GM12878 (cell line): Measurements from ENCODE around the gene TSPAN2. TPM values are rescaled to one million over a fixed set of nuclear protein-coding genes. Genes with fewer than 3 reads are reported as not detected.

ENCODE experiments used
- ATAC-seq: fragments of 200-7000 bp; cut with Tn5 transposase; 3 replicates; pipeline ENCODE4 v1.9.1; 2020; ENCODE audit warnings: mild to moderate bottlenecking, moderate library complexity
- BruUV-seq: library from RNA; stranded (reverse); fragments of 400-500 nt; replicated peaks from 2 replicates; lab custom pipeline; 2021; lab: Mats Ljungman, UMichigan
- CTCF ChIA-PET: fragments of 300-600 bp; sonication (Branson Sonifier 250); formaldehyde crosslinking; extraction: SDS; loops from one replicate; lab custom pipeline; 2021; ENCODE audit warnings: inconsistent platforms; lab: Yijun Ruan, JAX
- POLR2A ChIA-PET: fragments of 350-600 bp; formaldehyde crosslinking; extraction: SDS; loops from one replicate; lab custom pipeline; 2021; ENCODE audit warnings: inconsistent platforms; lab: Charles Lee
- RAD21 ChIA-PET: fragments of 300-600 bp; sonication (Branson Sonifier 250); formaldehyde crosslinking; loops from one replicate; lab custom pipeline; 2023; ENCODE audit warnings: antibody characterized with exemption; ENCODE audit not compliant: unreplicated experiment; lab: Charles Lee
- SMC1A ChIA-PET: fragments of 300-600 bp; sonication (Branson Sonifier 250); formaldehyde crosslinking; loops from one replicate; lab custom pipeline; 2023; ENCODE audit not compliant: unreplicated experiment, uncharacterized antibody; lab: Charles Lee
- DNase-seq: peaks from one replicate; pipeline ENCODE4 v3.0.0-alpha.2; 2011; ENCODE audit warnings: low read depth, low spot score
- FAIRE-seq: peaks from 3 replicates; lab custom pipeline; 2011; peaks lifted over from hg19 to GRCh38; lab: Jason Lieb, UNC
- H2AFZ ChIP-seq: 2 replicates; pipeline ENCODE4 v1.6.0; 2011; ENCODE audit warnings: low read depth, low read length, control low read depth; ENCODE audit not compliant: control insufficient read depth
- H3K27ac ChIP-seq: 2 replicates; pipeline ENCODE4 v1.5.1; 2011; ENCODE audit warnings: control low read depth; ENCODE audit not compliant: control insufficient read depth, insufficient read depth
- H3K27me3 ChIP-seq, 2 experiments: replicated peaks in 1 of 2; 2 replicates each; pipeline versions ENCODE4 v1.6.0 to v1.6.1; 2011; ENCODE audit warnings: low read length in 1 of 2; ENCODE audit not compliant: control insufficient read depth in 2 of 2, insufficient read depth in 2 of 2
- H3K36me3 ChIP-seq, 2 experiments: 2 replicates each; pipeline ENCODE4 v1.5.1; 2011; ENCODE audit warnings: low read length in 1 of 2; ENCODE audit not compliant: control insufficient read depth in 2 of 2, insufficient read depth in 2 of 2
- H3K4me1 ChIP-seq: 2 replicates; pipeline ENCODE4 v1.6.1; 2011; ENCODE audit warnings: mild to moderate bottlenecking, low read length, moderate library complexity, mixed read lengths; ENCODE audit not compliant: control insufficient read depth, insufficient read depth
- H3K4me2 ChIP-seq: 2 replicates; pipeline ENCODE4 v1.6.0; 2011; ENCODE audit warnings: control low read depth; ENCODE audit not compliant: control insufficient read depth, insufficient read depth
- H3K4me3 ChIP-seq: fragments of 200-600 bp; sonication (generic); 2 replicates; pipeline ENCODE4 v1.5.1; 2016
- H3K79me2 ChIP-seq: 2 replicates; pipeline ENCODE4 v1.6.0; 2011; ENCODE audit warnings: low read length; ENCODE audit not compliant: control insufficient read depth, insufficient read depth
- H3K9ac ChIP-seq: 2 replicates; pipeline ENCODE4 v1.8.0; 2011; ENCODE audit warnings: low read length, control low read depth, mixed read lengths; ENCODE audit not compliant: control insufficient read depth, insufficient read depth
- H3K9me3 ChIP-seq: replicated peaks from 3 replicates; pipeline ENCODE4 v1.5.1; 2011; ENCODE audit warnings: mild to moderate bottlenecking, low read length; ENCODE audit not compliant: control insufficient read depth, insufficient read depth
- H4K20me1 ChIP-seq: 2 replicates; pipeline ENCODE4 v1.6.0; 2011; ENCODE audit not compliant: control insufficient read depth, insufficient read depth
- BCLAF1 ChIP-seq: fragments of 450-650 bp; IDR thresholded peaks from 2 replicates; pipeline ENCODE4 v1.6.1; 2017; ENCODE audit warnings: antibody characterized with exemption, mild to moderate bottlenecking, moderate library complexity
- BRCA1 ChIP-seq: IDR thresholded peaks from 2 replicates; pipeline ENCODE4 v1.6.1; 2011; ENCODE audit warnings: low read depth, low read length, improper control_type of control experiment
- HDGF ChIP-seq: fragments of 450-650 bp; IDR thresholded peaks from 2 replicates; pipeline ENCODE4 v1.6.1; 2016; ENCODE audit warnings: antibody characterized with exemption
- JUND ChIP-seq: IDR thresholded peaks from 2 replicates; pipeline ENCODE4 v1.6.1; 2012; ENCODE audit warnings: low read depth, mild to moderate bottlenecking, low read length, improper control_type of control experiment, moderate library complexity
- KDM1A ChIP-seq: fragments of 200-600 bp; sonication (generic); IDR thresholded peaks from 2 replicates; pipeline ENCODE4 v1.6.1; 2016; ENCODE audit warnings: borderline replicate concordance
- NFYB ChIP-seq: IDR thresholded peaks from 2 replicates; pipeline ENCODE4 v1.6.1; 2011; ENCODE audit warnings: low read depth, mild to moderate bottlenecking, low read length, improper control_type of control experiment, moderate library complexity; ENCODE audit not compliant: insufficient read depth
- SKIL ChIP-seq: fragments of 450-650 bp; IDR thresholded peaks from 2 replicates; pipeline ENCODE4 v1.6.1; 2017; ENCODE audit warnings: mild to moderate bottlenecking, low read depth, inconsistent platforms; ENCODE audit not compliant: poor library complexity, severe bottlenecking
- SREBF2 ChIP-seq: IDR thresholded peaks from 2 replicates; pipeline ENCODE4 v1.6.1; 2012; ENCODE audit warnings: mild to moderate bottlenecking, low read length
- STAT3 ChIP-seq: IDR thresholded peaks from 2 replicates; pipeline ENCODE4 v1.6.1; 2011; ENCODE audit warnings: low read depth, low read length, improper control_type of control experiment
- SUPT20H ChIP-seq: IDR thresholded peaks from 2 replicates; pipeline ENCODE4 v1.6.1; 2011; ENCODE audit warnings: low read depth, mild to moderate bottlenecking, low read length, moderate library complexity, borderline replicate concordance; ENCODE audit not compliant: control insufficient read depth
- TARDBP ChIP-seq: IDR thresholded peaks from 2 replicates; pipeline ENCODE4 v1.6.1; 2016; ENCODE audit warnings: borderline replicate concordance
- ZBED1 ChIP-seq: IDR thresholded peaks from 2 replicates; pipeline ENCODE4 v1.6.1; 2016; ENCODE audit warnings: borderline replicate concordance
- WGBS: methylation state at CpG from one replicate; pipeline ENCODE4 v1.1.6; 2016; ENCODE audit warnings: low lambda C conversion rate; ENCODE audit not compliant: insufficient replicate concordance, insufficient coverage; ENCODE audit errors: missing lambda C conversion rate; 5-methylcytosine and 5-hydroxymethylcytosine counted together
- in situ Hi-C: fragments of 300-500 bp; cut with MboI; formaldehyde crosslinking; loops from 9 replicates; pipeline ENCODE4 v1.14.3; 2018; ENCODE audit warnings: mixed read lengths
- intact Hi-C: fragments of 100-400 bp; cut with micrococcal nuclease; formaldehyde crosslinking; loops from one replicate; pipeline ENCODE4 v1.14.2; 2022; ENCODE audit not compliant: unreplicated experiment
- polyA plus RNA-seq, 11 experiments: library from polyadenylated mRNA; depleted of rRNA in 4 of 11; unstranded in 6 of 11; stranded (reverse) in 5 of 11; fragments of >200 nt; fragmentation: Nextera tagmentation in 4 of 11; fragmentation: Illumina TruSeq in 1 of 11; extraction: Ambion mirVana in 4 of 11; extraction: Trizol in 1 of 11; gene quantifications; 1 replicate in 1 of 11; 2 replicates in 10 of 11; pipeline versions ENCODE4 v1.2.1 to v1.2.3, GENCODE V29; 2011 to 2016; ENCODE audit warnings: inconsistent platforms in 2 of 11, missing spikeins in 2 of 11, low read depth in 1 of 11
- total RNA-seq, 4 experiments: library from RNA; depleted of rRNA in 3 of 4; stranded (reverse); fragments of >200 nt in 3 of 4; fragmentation: Illumina TruSeq in 1 of 4; extraction: Trizol in 1 of 4; gene quantifications; 2 replicates each; pipeline versions ENCODE4 v1.2.1 to v1.2.3, GENCODE V29; 2013 to 2021
- TF ChIP-seq, protein P1 (sequence below): fragments of 450-650 bp; IDR thresholded peaks from 2 replicates; pipeline ENCODE4 v1.6.1; 2017; ENCODE audit warnings: mild to moderate bottlenecking, moderate library complexity
- TF ChIP-seq, protein P2 (sequence below): IDR thresholded peaks from 2 replicates; pipeline ENCODE4 v1.6.1; 2012; ENCODE audit warnings: low read length, inconsistent platforms

Gene TSPAN2
- total and polyA plus RNA-seq, 10 of the 15 experiments (the other 5 are each of a cell fraction or from before 2014, with no cell fraction given) = under 0.01 to 0.73 TPM; not detected in 8

GRCh38 chr1:115137191-115137590, 47.9 kb upstream of the TSPAN2 start:
- Histone ChIP-seq H3K9ac (no peak overlapping the region), H3K4me3 (no peak overlapping the region), H3K27me3 (no peaks in the 10 kb centered on the region; a peak in 1 of 4 replicates), H3K27ac (no peak overlapping the region), H2AFZ (no peak overlapping the region), H3K4me2 (no peak overlapping the region), H4K20me1 (no peaks in the 10 kb centered on the region), H3K4me1 (no peaks in the 10 kb centered on the region), H3K36me3 (no peaks in the 10 kb centered on the region), H3K79me2 (no peaks in the 10 kb centered on the region), H3K9me3 (no peaks in the 10 kb centered on the region)
- ChIA-PET SMC1A (interaction anchor here (1.2 to 1.8 kb wide), 5 partner anchors 29 to 458 kb away, joined by 3 to 7 read pairs (median 4); no protein-coding TSS in a partner anchor), RAD21 (interaction anchor here (0.9 to 7.6 kb wide), 3 partner anchors 332 to 634 kb away, joined by 3 to 45 read pairs (median 3); no protein-coding TSS in a partner anchor), CTCF (interaction anchor here (0.6 to 8.5 kb wide), 13 partner anchors 9 to 570 kb away, joined by 3 to 105 read pairs (median 5); no protein-coding TSS in a partner anchor), POLR2A (no interaction called here)
- ATAC-seq (no peak), FAIRE-seq (no peak), DNase-seq (no peak)
- in situ Hi-C loops (loop anchor here (5.0 kb wide), 3 partner anchors 330 to 635 kb away; no protein-coding TSS in a partner anchor), intact Hi-C loops (loop anchor here (5.0 to 10.0 kb wide), 2 partner anchors 568 to 635 kb away; no protein-coding TSS in a partner anchor)
- BruUV-seq = no TSS peak
- 5% methylated on average over 1 of the region's 1 CpG for WGBS
- TF ChIP-seq ZBED1 = no peak
- TF ChIP-seq, protein P1, sequence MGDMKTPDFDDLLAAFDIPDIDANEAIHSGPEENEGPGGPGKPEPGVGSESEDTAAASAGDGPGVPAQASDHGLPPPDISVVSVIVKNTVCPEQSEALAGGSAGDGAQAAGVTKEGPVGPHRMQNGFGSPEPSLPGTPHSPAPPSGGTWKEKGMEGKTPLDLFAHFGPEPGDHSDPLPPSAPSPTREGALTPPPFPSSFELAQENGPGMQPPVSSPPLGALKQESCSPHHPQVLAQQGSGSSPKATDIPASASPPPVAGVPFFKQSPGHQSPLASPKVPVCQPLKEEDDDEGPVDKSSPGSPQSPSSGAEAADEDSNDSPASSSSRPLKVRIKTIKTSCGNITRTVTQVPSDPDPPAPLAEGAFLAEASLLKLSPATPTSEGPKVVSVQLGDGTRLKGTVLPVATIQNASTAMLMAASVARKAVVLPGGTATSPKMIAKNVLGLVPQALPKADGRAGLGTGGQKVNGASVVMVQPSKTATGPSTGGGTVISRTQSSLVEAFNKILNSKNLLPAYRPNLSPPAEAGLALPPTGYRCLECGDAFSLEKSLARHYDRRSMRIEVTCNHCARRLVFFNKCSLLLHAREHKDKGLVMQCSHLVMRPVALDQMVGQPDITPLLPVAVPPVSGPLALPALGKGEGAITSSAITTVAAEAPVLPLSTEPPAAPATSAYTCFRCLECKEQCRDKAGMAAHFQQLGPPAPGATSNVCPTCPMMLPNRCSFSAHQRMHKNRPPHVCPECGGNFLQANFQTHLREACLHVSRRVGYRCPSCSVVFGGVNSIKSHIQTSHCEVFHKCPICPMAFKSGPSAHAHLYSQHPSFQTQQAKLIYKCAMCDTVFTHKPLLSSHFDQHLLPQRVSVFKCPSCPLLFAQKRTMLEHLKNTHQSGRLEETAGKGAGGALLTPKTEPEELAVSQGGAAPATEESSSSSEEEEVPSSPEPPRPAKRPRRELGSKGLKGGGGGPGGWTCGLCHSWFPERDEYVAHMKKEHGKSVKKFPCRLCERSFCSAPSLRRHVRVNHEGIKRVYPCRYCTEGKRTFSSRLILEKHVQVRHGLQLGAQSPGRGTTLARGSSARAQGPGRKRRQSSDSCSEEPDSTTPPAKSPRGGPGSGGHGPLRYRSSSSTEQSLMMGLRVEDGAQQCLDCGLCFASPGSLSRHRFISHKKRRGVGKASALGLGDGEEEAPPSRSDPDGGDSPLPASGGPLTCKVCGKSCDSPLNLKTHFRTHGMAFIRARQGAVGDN = no peak
- no peak for TF ChIP-seq TARDBP
- no peak for TF ChIP-seq SREBF2
- TF ChIP-seq NFYB = no peak
- no peak for TF ChIP-seq STAT3
- no peak for TF ChIP-seq KDM1A
- TF ChIP-seq SKIL = no peak
- no peak for TF ChIP-seq BCLAF1
- TF ChIP-seq, protein P2, sequence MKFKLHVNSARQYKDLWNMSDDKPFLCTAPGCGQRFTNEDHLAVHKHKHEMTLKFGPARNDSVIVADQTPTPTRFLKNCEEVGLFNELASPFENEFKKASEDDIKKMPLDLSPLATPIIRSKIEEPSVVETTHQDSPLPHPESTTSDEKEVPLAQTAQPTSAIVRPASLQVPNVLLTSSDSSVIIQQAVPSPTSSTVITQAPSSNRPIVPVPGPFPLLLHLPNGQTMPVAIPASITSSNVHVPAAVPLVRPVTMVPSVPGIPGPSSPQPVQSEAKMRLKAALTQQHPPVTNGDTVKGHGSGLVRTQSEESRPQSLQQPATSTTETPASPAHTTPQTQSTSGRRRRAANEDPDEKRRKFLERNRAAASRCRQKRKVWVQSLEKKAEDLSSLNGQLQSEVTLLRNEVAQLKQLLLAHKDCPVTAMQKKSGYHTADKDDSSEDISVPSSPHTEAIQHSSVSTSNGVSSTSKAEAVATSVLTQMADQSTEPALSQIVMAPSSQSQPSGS = no peak
- TF ChIP-seq JUND = no peak
- no peak for TF ChIP-seq SUPT20H
- no peak for TF ChIP-seq BRCA1
- TF ChIP-seq HDGF = no peak
